Measurements from ENCODE around the gene GAP43. TPM values are rescaled to one million over a fixed set of nuclear protein-coding genes. Genes with fewer than 3 reads are reported as not detected.

The GAP43 gene
- total and polyA plus RNA-seq, 2 donors (not counting 1 experiment from before 2014, with no cell fraction given): 0.17 to 2.1 TPM

DNA sequence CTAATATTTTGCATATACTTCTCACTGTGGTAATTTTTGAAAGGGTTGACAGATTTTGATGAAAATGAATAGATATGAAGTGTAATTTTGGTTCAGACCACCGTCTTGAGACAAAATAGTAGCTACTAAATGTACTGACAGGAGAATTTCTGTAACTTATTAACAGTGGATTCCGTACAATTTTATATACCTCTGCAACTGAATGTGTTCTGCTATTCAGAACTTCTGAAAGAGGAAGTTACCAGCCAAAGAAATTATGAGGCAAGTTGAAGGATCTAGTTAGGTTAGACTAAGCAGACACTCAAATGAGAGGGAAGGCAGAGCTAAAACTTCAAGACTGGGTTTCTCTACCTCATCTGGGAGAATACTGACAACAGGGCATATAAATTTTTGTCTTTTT lies 29.4 kb downstream of the GAP43 start:
- TF ChIP-seq, protein P1, sequence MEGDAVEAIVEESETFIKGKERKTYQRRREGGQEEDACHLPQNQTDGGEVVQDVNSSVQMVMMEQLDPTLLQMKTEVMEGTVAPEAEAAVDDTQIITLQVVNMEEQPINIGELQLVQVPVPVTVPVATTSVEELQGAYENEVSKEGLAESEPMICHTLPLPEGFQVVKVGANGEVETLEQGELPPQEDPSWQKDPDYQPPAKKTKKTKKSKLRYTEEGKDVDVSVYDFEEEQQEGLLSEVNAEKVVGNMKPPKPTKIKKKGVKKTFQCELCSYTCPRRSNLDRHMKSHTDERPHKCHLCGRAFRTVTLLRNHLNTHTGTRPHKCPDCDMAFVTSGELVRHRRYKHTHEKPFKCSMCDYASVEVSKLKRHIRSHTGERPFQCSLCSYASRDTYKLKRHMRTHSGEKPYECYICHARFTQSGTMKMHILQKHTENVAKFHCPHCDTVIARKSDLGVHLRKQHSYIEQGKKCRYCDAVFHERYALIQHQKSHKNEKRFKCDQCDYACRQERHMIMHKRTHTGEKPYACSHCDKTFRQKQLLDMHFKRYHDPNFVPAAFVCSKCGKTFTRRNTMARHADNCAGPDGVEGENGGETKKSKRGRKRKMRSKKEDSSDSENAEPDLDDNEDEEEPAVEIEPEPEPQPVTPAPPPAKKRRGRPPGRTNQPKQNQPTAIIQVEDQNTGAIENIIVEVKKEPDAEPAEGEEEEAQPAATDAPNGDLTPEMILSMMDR (conservative IDR thresholded peaks at IDR 0.05 in 1 of 2, IDR thresholded peaks at IDR 0.05 in 1 of 2; ENCODE audit: low read depth in 1 of 2, low read length in 2 of 2): no peak
- no peak for TF ChIP-seq EZH2 (IDR thresholded peaks at IDR 0.05; ENCODE audit: low read length, missing control alignments)
- H3K9ac ChIP-seq (ENCODE audit: insufficient read depth, low read length): no peak overlapping the region

DNA sequence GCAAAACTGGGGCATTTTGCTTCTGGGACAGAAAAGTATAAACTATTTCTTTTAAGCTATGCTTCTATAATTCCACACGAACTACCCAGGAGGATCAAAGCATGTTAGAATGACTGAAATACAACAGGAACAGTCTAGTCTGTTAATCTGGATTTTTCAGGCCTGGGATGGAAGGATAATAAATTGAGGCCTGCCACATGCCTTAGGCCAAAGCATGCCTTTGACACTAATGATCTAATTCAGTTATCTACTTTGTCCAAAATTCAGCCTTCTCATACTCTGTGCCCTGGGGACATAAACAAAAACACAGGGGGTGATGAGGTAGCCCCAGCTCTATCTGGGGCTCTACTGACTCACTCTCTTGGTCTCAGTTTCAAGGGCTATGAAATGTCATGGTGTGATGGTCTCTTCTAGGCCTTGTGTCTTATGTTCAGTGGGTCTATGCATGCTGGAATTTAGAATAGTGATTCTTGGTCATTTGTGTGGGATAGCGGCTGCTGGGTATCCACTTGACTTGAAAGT lies 32.5 kb downstream of the GAP43 start:
- Histone ChIP-seq H3K4me1 (ENCODE audit: control insufficient read depth, extremely low read depth, insufficient read depth, low read length) (peaks cover 5% of the 10 kb centered on the region), H3K27ac (ENCODE audit: insufficient read depth, low read length) (no peak overlapping the region), H4K20me1 (ENCODE audit: control insufficient read depth, extremely low read depth, insufficient read depth, low read length) (no peaks in the 10 kb centered on the region), H3K36me3 (ENCODE audit: control insufficient read depth, insufficient read depth, low read length) (no peaks in the 10 kb centered on the region), H3K4me3 (replicated peaks in 1 of 4; ENCODE audit: control extremely low read depth in 1 of 4, insufficient read depth in 1 of 4, low read depth in 3 of 4, low read length in 4 of 4) (no peak overlapping the region), H2AFZ (ENCODE audit: low read length) (no peak overlapping the region), H3K9me3 (ENCODE audit: control insufficient read depth, insufficient read depth, low read depth, low read length) (no peaks in the 10 kb centered on the region), H3K9ac (ENCODE audit: insufficient read depth, low read length) (no peak overlapping the region), H3K27me3 (ENCODE audit: control insufficient read depth, insufficient read depth, low read length) (no peaks in the 10 kb centered on the region), H3K4me2 (ENCODE audit: extremely low read depth, insufficient read depth, low read length) (no peak overlapping the region), H3K79me2 (ENCODE audit: control insufficient read depth, insufficient read depth, low read length) (no peaks in the 10 kb centered on the region)
- DNase-seq (ENCODE audit: low read depth in 2 of 2): no peak
- TF ChIP-seq EZH2 (IDR thresholded peaks at IDR 0.05; ENCODE audit: low read length, missing control alignments): no peak
- TF ChIP-seq, protein P1 (conservative IDR thresholded peaks at IDR 0.05 in 1 of 2, IDR thresholded peaks at IDR 0.05 in 1 of 2; ENCODE audit: low read depth in 1 of 2, low read length in 2 of 2): no peak

More for the DNA sequence above, 29.4 kb downstream of the GAP43 start:
- no peak overlapping the region for H2AFZ ChIP-seq (ENCODE audit: low read length)
- H3K4me2 ChIP-seq (ENCODE audit: extremely low read depth, insufficient read depth, low read length): no peak overlapping the region
- H3K27ac ChIP-seq (ENCODE audit: insufficient read depth, low read length): no peak overlapping the region
- no peaks in the 10 kb centered on the region for H3K79me2 ChIP-seq (ENCODE audit: control insufficient read depth, insufficient read depth, low read length)
- no peak overlapping the region for H3K4me3 ChIP-seq (replicated peaks in 1 of 4; ENCODE audit: control extremely low read depth in 1 of 4, insufficient read depth in 1 of 4, low read depth in 3 of 4, low read length in 4 of 4)
- H3K27me3 ChIP-seq (ENCODE audit: control insufficient read depth, insufficient read depth, low read length): no peaks in the 10 kb centered on the region
- H4K20me1 ChIP-seq (ENCODE audit: control insufficient read depth, extremely low read depth, insufficient read depth, low read length): no peaks in the 10 kb centered on the region
- H3K9me3 ChIP-seq (ENCODE audit: control insufficient read depth, insufficient read depth, low read depth, low read length): no peaks in the 10 kb centered on the region
- H3K4me1 ChIP-seq (ENCODE audit: control insufficient read depth, extremely low read depth, insufficient read depth, low read length): no peaks in the 10 kb centered on the region
- no peaks in the 10 kb centered on the region for H3K36me3 ChIP-seq (ENCODE audit: control insufficient read depth, insufficient read depth, low read length)
- no peak for DNase-seq (ENCODE audit: low read depth in 2 of 2)

DNA sequence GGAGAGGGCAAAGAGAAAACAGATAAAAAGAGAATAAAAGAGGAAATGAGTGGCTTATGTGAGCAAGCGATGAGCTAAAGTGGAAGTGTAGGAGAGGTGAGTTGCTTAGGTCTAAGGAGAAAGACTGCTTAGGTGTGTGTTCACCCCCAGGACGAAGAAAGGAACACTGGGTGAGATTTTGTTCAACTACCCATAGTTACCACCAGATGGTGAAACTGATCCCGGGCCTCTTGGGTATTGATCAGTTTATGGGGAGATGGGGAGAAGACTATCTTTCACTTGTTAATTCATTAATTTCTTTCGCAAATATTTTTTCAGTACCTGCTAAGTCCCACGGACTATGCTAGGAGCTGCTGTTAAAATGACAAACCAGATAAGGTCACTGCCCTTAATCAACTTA lies 33.9 kb downstream of the GAP43 start:
- Histone ChIP-seq H3K4me1 (ENCODE audit: control insufficient read depth, extremely low read depth, insufficient read depth, low read length) (peaks cover 5% of the 10 kb centered on the region), H3K27ac (ENCODE audit: insufficient read depth, low read length) (no peak overlapping the region), H3K9me3 (ENCODE audit: control insufficient read depth, insufficient read depth, low read depth, low read length) (no peaks in the 10 kb centered on the region), H2AFZ (ENCODE audit: low read length) (no peak overlapping the region), H3K36me3 (ENCODE audit: control insufficient read depth, insufficient read depth, low read length) (no peaks in the 10 kb centered on the region), H3K4me3 (replicated peaks in 1 of 4; ENCODE audit: control extremely low read depth in 1 of 4, insufficient read depth in 1 of 4, low read depth in 3 of 4, low read length in 4 of 4) (no peak overlapping the region), H3K79me2 (ENCODE audit: control insufficient read depth, insufficient read depth, low read length) (no peaks in the 10 kb centered on the region), H3K4me2 (ENCODE audit: extremely low read depth, insufficient read depth, low read length) (no peak overlapping the region), H3K9ac (ENCODE audit: insufficient read depth, low read length) (no peak overlapping the region), H3K27me3 (ENCODE audit: control insufficient read depth, insufficient read depth, low read length) (no peaks in the 10 kb centered on the region), H4K20me1 (ENCODE audit: control insufficient read depth, extremely low read depth, insufficient read depth, low read length) (no peaks in the 10 kb centered on the region)
- TF ChIP-seq EZH2 (IDR thresholded peaks at IDR 0.05; ENCODE audit: low read length, missing control alignments): no peak
- TF ChIP-seq, protein P1 (conservative IDR thresholded peaks at IDR 0.05 in 1 of 2, IDR thresholded peaks at IDR 0.05 in 1 of 2; ENCODE audit: low read depth in 1 of 2, low read length in 2 of 2): peak in 1 of 2 donors; percentile 12
- no peak for DNase-seq (ENCODE audit: low read depth in 2 of 2)

All from fibroblast of lung (primary cell).